Left lung (tissue), 10 donors: ENCODE measurements around the gene ZNF605. TPM values are rescaled to one million over a fixed set of nuclear protein-coding genes. Genes with fewer than 3 reads are reported as not detected.
A peak's percentile ranks its signal among the peaks of the same experiment; 100 is the strongest.
"Not testable (repeated sequence)": the region's sequence is repeated elsewhere in the genome, so short reads cannot be mapped to it uniquely, and the experiment has no call there.

Source experiments
- ATAC-seq: fragments of 200-7000 bp; cut with Tn5 transposase; one replicate; pipeline ENCODE4 v1.9.1; 2020; ENCODE audit warnings: moderate library complexity
- DNase-seq, 4 donors: peaks; one replicate each; pipeline ENCODE4 v3.0.0-alpha.2; 2013 to 2020
- H3K27ac ChIP-seq, 2 donors: fragments of 200-600 bp; sonication (generic) in 1 of 2; one replicate each; pipeline versions ENCODE4 v1.5.0 to v1.8.0; 2020 to 2021
- H3K27me3 ChIP-seq, 2 donors: fragments of 200-600 bp; sonication (generic) in 1 of 2; one replicate each; pipeline versions ENCODE4 v1.5.0 to v1.8.0; 2020 to 2021
- H3K36me3 ChIP-seq, 2 donors: fragments of 200-600 bp; sonication (generic) in 1 of 2; one replicate each; pipeline versions ENCODE4 v1.5.0 to v1.8.0; 2020 to 2021
- H3K4me1 ChIP-seq, 2 donors: fragments of 200-600 bp; one replicate each; pipeline ENCODE4 v1.8.0; 2021
- H3K4me3 ChIP-seq, 2 donors: fragments of 200-600 bp; sonication (generic) in 1 of 2; one replicate each; pipeline versions ENCODE4 v1.5.0 to v1.8.0; 2020 to 2021; ENCODE audit warnings: mild to moderate bottlenecking in 1 of 2
- H3K9me3 ChIP-seq, 2 donors: fragments of 200-600 bp; sonication (generic) in 1 of 2; one replicate each; pipeline versions ENCODE4 v1.5.0 to v1.8.0; 2020 to 2021
- intact Hi-C, 2 donors: fragments of 100-400 bp; cut with DNase I; formaldehyde crosslinking; loops; one replicate each; pipeline versions ENCODE4 v1.11.2 to v1.14.2; 2022
- polyA plus RNA-seq, 6 donors: library from polyadenylated mRNA; unstranded; fragments of 120-200 nt; gene quantifications; one replicate each; pipeline ENCODE4 v1.2.1, GENCODE V29; 2013; ENCODE audit not compliant: insufficient read length in 6 of 6
- total RNA-seq, 2 donors: library from RNA; stranded (reverse); fragmentation: NEBNext Ultra II Directional; extraction: Animal tissue kit (Norgen Biotek cat#: 25700); gene quantifications; one replicate each; pipeline ENCODE4 v1.2.1, GENCODE V29; 2021
- TF ChIP-seq, protein P1 (sequence below), 2 donors: fragments of 200-600 bp; sonication (generic) in 1 of 2; IDR thresholded peaks; one replicate each; pipeline versions ENCODE4 v1.5.0 to v1.8.0; 2021; ENCODE audit warnings: antibody characterized with exemption in 2 of 2
- donor health status: DM: no; HTN: yes; CAD: no.
- donor health status: DM: no; HTN: no; CAD: no.

Gene ZNF605
- total and polyA plus RNA-seq, 8 donors = 14.7 to 28.7 (median 24.4) TPM

DNA sequence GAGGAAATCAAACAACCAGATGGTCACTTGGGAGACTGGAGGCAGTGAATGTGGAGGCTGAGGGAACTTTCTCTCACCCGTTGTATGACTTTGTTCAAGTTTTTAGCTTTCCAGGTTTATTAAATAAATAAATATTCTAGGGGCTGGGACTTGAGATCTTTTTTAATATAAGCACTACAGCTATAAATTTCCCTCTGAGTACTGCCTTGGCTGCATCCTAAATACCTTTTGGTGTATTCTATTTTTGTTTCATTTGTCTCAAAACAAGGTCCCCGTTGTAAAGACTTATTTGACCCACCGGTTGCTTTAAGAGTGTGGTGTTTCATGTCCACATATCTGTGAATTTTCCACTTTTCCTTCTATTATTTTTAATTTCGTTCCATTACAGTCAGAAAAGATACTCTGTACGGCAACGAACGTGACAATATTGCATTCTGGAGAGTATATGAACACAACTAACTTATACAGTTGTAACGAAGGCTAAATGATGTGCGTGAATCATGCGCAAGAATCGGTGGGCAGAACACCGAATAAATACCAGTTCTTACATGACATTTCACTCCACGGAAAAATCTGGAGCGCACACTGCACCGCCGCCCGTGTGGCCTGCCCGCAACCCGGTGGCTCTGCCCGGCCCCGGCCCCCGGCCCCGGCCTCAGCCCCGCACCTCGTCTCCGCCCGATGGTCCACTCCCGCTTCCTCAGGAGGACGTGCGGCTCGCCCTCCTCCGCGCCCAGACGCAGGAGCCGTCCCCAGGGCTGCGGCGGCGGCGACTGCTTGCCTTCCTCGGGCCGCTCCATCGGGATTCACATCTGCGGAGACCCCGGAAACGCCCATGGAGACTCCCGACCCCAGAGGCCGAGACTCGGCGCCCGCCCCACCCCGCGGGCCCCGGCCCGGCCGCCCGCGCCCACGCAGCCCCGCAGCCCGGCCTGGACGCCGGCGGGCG lies 69.3 kb downstream of the ZNF605 start:
- Histone ChIP-seq H3K4me1 (peaks cover 0 to 16% of the 10 kb centered on the region in 2 donors), H3K27ac (peak overlapping the region in 1 of 2 donors; percentile 99), H3K36me3 (peaks cover 0 to 26% of the 10 kb centered on the region in 2 donors), H3K4me3 (peak overlapping the region; percentile 77 to 94), H3K27me3 (no peaks in the 10 kb centered on the region), H3K9me3 (no peaks in the 10 kb centered on the region)
- TF ChIP-seq, protein P1, sequence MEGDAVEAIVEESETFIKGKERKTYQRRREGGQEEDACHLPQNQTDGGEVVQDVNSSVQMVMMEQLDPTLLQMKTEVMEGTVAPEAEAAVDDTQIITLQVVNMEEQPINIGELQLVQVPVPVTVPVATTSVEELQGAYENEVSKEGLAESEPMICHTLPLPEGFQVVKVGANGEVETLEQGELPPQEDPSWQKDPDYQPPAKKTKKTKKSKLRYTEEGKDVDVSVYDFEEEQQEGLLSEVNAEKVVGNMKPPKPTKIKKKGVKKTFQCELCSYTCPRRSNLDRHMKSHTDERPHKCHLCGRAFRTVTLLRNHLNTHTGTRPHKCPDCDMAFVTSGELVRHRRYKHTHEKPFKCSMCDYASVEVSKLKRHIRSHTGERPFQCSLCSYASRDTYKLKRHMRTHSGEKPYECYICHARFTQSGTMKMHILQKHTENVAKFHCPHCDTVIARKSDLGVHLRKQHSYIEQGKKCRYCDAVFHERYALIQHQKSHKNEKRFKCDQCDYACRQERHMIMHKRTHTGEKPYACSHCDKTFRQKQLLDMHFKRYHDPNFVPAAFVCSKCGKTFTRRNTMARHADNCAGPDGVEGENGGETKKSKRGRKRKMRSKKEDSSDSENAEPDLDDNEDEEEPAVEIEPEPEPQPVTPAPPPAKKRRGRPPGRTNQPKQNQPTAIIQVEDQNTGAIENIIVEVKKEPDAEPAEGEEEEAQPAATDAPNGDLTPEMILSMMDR (IDR thresholded peaks at IDR 0.05) = no peak
- DNase-seq (peak in 3 of 4 donors; percentile 9 to 88 (median 34)), ATAC-seq (peak; percentile 1)
- intact Hi-C loops = no loop called here

DNA sequence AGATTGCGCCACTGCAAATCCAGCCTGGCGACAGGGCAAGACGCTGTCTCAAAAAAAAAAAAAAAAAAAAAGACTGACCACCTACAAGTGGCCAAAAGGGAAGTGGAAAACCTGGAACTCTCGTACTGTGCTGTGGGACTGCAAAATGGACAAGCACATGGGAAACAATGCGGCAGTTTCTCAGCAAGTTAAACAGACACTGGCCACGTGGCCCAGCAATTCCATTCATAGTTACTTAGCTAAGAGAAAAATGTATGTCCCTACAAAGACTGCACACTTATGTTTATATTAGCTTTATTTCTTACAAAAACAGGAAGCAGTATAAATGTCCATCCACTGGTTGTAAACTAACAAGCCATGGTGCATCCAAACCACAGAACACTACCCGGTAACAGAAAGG lies 74.3 kb downstream of the ZNF605 start:
- no peak overlapping the region for H3K4me3 ChIP-seq
- no peak for ATAC-seq
- intact Hi-C loops = no loop called here
- H3K4me1 ChIP-seq = peaks cover 0 to 16% of the 10 kb centered on the region in 2 donors
- no peaks in the 10 kb centered on the region for H3K27me3 ChIP-seq
- TF ChIP-seq, protein P1 (IDR thresholded peaks at IDR 0.05) = no peak
- H3K36me3 ChIP-seq = peaks cover 0 to 69% of the 10 kb centered on the region in 2 donors
- H3K9me3 ChIP-seq = no peaks in the 10 kb centered on the region
- no peak overlapping the region for H3K27ac ChIP-seq
- DNase-seq = no peak

DNA sequence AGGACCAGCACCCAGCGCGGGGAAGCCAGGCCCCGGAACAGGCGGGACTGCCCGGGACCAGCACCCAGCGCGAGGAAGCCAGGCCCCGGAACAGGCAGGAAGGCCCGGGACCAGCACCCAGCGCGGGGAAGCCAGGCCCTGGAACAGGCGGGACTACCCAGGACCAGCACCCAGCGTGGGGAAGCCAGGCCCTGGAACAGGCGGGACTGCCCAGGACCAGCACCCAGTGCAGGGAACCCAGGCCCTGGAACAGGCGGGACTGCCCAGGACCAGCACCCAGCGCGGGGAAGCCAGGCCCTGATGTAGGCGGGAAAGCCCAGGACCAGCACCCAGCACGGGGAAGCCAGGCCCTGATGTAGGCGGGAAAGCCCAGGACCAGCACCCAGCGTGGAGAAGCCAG lies 81.5 kb downstream of the ZNF605 start:
- H3K36me3 ChIP-seq = peaks cover 3 to 100% of the 10 kb centered on the region in 2 donors
- H3K27me3 ChIP-seq, H3K4me1 ChIP-seq, H3K4me3 ChIP-seq, ATAC-seq, H3K27ac ChIP-seq, intact Hi-C loops, H3K9me3 ChIP-seq, DNase-seq: not testable (repeated sequence)

DNA sequence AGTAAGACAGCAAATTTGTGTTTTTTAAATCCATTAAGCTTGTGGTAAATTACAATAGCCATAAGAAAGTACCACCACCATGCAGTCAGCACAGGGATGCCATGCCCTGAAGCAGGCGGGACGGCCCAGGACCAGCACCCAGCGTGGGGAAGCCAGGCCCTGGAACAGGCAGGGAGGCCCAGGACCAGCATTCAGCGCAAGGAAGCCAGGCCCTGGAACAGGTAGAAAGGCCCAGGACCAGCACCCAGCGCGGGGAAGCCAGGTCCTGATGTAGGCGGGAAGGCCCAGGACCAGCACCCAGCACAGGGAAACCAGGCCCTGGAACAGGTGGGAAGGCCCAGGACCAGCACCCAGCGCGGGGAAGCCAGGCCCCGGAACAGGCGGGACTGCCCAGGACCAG lies 81.9 kb downstream of the ZNF605 start:
- Histone ChIP-seq H3K9me3 (no peaks in the 10 kb centered on the region), H3K4me3 (no peak overlapping the region), H3K27ac (no peak overlapping the region), H3K36me3 (peaks cover 3 to 100% of the 10 kb centered on the region in 2 donors), H3K4me1 (no peaks in the 10 kb centered on the region), H3K27me3 (no peaks in the 10 kb centered on the region)
- intact Hi-C loops = no loop called here
- no peak for DNase-seq
- no peak for ATAC-seq
- TF ChIP-seq, protein P1 (IDR thresholded peaks at IDR 0.05) = no peak

DNA sequence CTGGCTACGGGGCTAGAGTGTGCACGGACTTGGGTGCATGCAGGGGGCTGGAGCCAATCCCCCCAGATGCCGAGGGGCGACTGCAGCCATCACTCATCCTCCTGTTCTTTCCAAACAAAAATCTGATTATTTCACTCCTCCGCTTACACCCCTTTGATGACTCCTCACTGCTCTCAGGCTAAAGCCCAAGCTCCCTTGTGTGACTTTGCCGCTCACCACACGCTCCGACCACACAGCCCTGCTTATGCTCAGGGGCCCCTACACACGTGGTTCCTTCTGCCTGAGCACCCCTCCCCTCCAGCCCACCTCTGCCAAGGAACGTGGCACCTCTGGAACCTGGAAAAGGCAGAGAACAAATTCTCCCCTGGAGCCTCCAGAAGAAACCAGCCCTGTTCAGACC lies 82.4 kb downstream of the ZNF605 start:
- Histone ChIP-seq H3K27ac (no peak overlapping the region), H3K4me3 (no peak overlapping the region)

More for the DNA sequence above, 82.4 kb downstream of the ZNF605 start:
- H3K27me3 ChIP-seq = no peaks in the 10 kb centered on the region
- no peaks in the 10 kb centered on the region for H3K9me3 ChIP-seq
- no peaks in the 10 kb centered on the region for H3K4me1 ChIP-seq
- TF ChIP-seq, protein P1 (IDR thresholded peaks at IDR 0.05) = no peak
- no peak for ATAC-seq
- DNase-seq = no peak
- H3K36me3 ChIP-seq = peaks cover 3 to 98% of the 10 kb centered on the region in 2 donors
- intact Hi-C loops = no loop called here
